HL-60/S4 treated with retinoic acid at 250 ng/mL for 4 days and 3 days (cell line): ENCODE results near the gene METTL5.
"Not testable (repeated sequence)": the region's sequence is repeated elsewhere in the genome, so short reads cannot be mapped to it uniquely, and the experiment has no call there.

Source experiments
- in situ Hi-C: fragments of 300-500 bp; cut with MboI; formaldehyde crosslinking; loops from 2 replicates; pipeline ENCODE4 v1.7.0; 2022; ENCODE audit warnings: low sequenced_read_pairs

METTL5 gene

DNA sequence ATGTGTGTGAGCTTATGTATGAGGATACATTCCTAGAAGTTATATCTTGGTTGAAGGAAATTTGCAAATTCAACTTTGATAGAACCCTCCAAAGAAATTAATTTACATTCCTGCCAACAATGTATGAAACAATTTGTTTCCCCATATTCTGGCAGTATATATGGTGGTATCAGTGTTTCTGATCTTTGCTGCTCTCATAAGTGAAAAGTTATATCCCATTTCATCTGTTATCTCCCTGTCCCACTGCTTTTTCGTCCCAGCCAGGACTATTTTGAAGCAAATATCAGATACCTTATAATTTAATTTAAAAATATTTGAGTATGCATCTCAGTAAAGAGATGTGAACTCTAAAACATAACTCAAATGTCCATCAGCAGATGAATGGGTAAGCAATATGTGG lies 9.7 kb upstream of the METTL5 start:
- in situ Hi-C loops, result no loop called here

- in situ Hi-C loops, result no loop called here
These were observed 3.6 kb upstream of the METTL5 start for GRCh38 chr2:169828141-169828811.

GRCh38 chr2:169827272-169828140 lies 2.8 kb upstream of the METTL5 start, which contains the start of gene UBR3:
Gene UBR3, plus strand, starts transcription at chr2:169827454. Its CDS starts 54 bp downstream, at chr2:169827508.
- in situ Hi-C loops, result no loop called here

DNA sequence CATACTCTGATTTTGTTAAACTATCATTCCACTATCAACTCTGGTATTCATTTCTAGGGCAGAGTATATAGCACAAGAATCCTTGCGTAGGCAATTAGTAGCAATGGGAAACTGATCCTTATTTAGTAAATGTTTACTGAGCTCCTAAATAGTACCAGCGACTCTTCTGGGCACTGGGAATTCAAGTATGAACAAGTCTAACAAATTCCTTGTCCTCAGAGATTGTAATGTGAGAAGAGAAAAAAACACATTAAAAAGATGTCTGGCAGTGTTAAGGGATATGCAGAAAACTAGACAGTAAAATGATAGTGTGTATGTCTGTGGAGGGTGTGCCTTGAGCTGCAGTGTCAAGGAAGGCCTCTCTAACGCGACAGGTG lies 721 bp downstream of the METTL5 start:
- in situ Hi-C loops, result no loop called here

- in situ Hi-C loops, result no loop called here
These were observed 1.8 kb downstream of the METTL5 start for GRCh38 chr2:169822785-169823392.

- in situ Hi-C loops, result no loop called here
These were observed 2.7 kb downstream of the METTL5 start for GRCh38 chr2:169822036-169822435.

GRCh38 chr2:169820101-169820500 lies 4.6 kb downstream of the METTL5 start:
- in situ Hi-C loops, result not testable (repeated sequence)

GRCh38 chr2:169819106-169819505 lies 5.6 kb downstream of the METTL5 start:
- in situ Hi-C loops, result no loop called here

GRCh38 chr2:169818241-169818640 lies 6.5 kb downstream of the METTL5 start:
- in situ Hi-C loops, result no loop called here

- in situ Hi-C loops, result not testable (repeated sequence)
These were observed 7.3 kb downstream of the METTL5 start for GRCh38 chr2:169817369-169817768.

GRCh38 chr2:169816961-169817360 lies 7.7 kb downstream of the METTL5 start:
- in situ Hi-C loops, result not testable (repeated sequence)

DNA sequence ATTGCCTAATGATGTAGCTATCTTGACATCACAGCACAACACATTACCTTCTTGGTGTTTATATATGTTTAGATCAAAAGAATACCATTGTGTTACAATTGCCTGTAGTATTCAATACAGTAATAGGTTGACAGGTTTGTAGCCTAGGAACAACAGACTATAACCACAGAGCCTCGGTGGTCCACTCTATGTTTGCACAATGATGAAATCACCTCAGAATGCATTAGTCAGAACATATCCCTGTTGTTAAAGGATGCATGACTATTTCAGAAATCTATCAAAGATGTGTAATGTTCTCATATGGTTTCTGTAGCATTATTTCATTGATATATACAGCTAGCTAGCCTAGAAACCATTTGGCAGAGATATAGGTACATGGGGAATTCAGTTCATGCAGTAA lies 8.9 kb downstream of the METTL5 start:
- in situ Hi-C loops, result no loop called here

DNA sequence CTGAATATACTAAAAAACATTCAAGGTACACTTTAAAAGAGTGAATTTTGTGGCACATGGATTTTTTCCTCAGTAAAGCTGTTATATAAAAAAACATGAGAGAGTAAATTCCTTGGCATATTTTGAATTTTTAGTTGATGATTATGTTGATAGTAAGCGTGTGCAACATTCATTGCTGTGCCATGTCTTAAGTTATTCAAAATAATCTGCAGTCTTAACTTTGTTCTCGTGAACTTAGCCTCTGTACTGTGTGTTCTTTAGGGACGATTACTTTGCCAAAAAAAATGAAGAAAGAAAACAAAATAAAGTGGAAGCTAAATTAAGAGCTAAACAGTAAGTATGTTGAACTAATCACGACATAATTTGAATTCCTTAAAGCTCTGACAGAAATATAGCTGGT lies 16.5 kb downstream of the METTL5 start:
- in situ Hi-C loops, result no loop called here

- in situ Hi-C loops, result no loop called here
These were observed 18.1 kb downstream of the METTL5 start for GRCh38 chr2:169806586-169806985.

DNA sequence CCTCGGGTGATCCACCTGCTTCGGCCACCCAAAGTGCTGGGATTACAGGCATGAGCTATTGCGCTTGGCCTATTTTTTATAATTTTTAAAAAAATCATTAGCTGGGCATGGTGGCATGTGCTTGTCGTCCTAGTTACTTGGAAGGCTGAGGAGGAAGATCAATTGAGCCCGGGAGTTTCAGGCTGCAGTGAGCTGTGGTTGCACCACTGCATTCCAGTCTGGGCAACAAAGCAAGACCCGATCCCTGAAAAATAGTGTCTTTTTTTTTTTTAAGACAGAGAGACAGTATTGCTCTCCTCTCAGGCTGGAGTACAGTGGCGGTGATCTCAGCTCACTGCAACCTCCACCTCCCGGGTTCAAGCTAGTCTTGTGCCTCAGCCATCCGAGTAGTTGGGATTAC lies 21.2 kb downstream of the METTL5 start:
- in situ Hi-C loops, result no loop called here

DNA sequence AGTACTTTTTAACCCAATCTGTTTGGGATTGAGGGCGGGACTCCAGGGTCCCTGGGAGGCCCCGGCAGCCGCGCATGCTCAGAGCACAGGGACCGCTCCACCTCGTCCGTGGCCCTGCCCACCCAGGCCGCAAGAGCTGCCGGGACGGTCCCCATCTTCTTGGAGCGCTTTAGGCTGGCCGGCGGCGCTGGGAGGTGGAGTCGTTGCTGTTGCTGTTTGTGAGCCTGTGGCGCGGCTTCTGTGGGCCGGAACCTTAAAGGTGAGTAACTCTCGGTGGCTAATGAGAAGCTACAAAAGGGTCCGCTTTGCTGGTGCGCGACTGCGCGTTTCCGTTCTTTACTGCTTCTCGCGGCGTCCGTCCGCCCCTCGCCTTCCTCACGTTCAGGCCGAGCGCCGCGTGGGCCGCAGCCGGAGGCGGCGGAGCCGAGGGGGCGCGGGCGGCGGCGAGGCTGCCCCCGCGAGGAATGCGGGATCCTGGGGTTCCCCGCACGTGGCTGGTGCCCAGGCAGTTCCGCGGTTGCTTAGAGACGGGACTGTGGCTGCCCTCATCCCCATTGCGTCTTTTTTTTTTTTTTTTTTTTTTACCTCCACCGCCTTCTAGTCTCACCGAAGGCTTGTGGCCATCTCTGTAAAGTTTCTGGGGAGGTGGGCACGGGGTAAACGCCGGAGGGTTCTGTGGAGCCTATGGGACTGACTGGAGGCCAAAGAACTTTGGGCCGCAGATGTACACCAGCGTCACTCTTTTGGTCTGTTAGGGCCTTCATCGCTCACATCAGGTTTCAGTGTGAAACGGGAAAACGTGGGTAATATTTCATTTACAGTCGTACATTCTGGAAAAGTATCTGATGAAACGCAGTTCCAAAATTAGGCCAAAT lies 25.8 kb downstream of the METTL5 start, which contains the start of gene SSB:
Gene SSB, plus strand, starts transcription at position 154 of the 875 bp plus-strand sequence. CDS start 2,090 bp downstream, outside the sequence.
- in situ Hi-C loops, result no loop called here

DNA sequence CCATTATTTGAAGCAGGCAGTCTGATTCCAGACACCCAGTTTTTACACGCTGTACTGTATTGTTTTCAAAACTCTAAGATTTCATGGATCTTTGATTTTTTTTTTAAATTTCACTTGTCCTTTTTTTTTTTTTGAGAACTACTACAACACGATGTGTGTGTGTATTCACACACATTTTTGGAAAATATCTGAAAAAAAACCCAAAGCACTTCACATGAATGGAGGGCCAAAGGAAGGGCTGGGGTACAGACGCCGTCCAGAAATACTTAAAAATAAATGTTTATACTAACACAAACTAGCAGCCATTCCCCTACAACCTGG lies 26.3 kb downstream of the METTL5 start:
- in situ Hi-C loops, result no loop called here

DNA sequence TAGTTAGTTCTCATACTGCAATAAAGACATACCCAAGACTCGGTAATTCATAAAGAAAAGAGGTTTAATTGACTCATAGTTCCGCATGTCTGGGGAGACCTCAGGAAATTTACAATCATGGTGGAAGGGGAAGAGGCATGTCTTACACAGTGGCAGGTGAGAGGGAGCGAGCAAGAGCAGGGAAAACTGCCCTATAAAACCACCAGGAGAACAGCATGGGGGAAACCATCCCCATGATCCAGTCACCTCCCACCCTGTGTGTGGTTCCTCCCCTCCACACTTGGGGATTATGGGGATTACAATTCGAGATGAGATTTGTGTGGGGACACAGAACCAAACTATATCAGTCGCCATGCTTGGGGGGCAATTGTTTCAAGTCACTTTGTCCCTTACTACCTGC lies 27.1 kb downstream of the METTL5 start:
- in situ Hi-C loops, result no loop called here

DNA sequence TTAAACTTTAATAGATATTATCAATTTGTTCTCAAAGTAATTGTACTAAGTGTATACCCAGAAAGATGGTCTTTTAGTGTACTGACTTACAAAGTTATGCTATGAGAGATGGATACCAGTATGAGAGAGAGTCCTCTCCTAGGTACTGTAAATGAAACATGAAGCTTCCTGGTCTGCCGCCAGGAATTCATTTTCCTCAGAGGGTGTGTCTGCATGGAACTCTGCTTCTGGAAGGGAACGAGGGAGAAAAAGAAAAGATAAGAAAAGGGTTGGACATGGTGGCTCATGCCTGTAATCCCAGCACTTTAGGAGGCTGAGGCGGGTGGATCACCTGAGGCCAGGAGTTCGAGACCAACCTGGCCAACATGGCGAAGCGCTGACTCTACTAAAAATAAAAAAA lies 28.3 kb downstream of the METTL5 start:
- in situ Hi-C loops, result no loop called here

GRCh38 chr2:169795181-169795580 lies 29.5 kb downstream of the METTL5 start:
- in situ Hi-C loops, result no loop called here

DNA sequence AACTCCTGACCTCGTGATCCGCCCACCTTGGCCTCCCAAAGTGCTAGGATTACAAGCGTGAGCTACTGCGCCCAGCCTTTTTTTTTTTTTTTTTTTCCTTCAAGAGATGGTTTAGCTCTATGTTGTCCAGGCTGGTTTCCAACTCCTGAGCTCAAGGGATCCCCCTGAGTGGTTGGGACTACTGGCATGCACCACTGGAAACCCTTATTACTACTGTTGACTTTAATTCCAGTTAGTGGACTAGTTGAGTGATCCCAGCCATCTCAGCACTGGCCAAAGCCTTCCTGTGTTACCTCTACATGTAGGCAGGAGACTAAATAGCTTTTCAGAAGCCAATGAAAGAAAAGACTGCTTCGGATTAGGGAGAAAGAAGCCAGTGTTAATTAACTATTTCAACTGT lies 34.1 kb downstream of the METTL5 start:
- in situ Hi-C loops, result no loop called here
